DOHH2 (cell line): ENCODE measurements around the gene RAX2.
"Not testable (repeated sequence)": the region's sequence is repeated elsewhere in the genome, so short reads cannot be mapped to it uniquely, and the experiment has no call there.

Experiments
- CTCF ChIP-seq: fragments of 200-600 bp; sonication (generic); IDR thresholded peaks from one replicate; pipeline ENCODE4 v1.5.1; 2014; ENCODE audit warnings: antibody characterized with exemption, mild to moderate bottlenecking, low read depth, low read length; ENCODE audit not compliant: poor library complexity, severe bottlenecking
- EZH2phosphoT487 ChIP-seq: fragments of 200-600 bp; sonication (generic); IDR thresholded peaks from 2 replicates; pipeline ENCODE4 v1.6.1; 2017; ENCODE audit warnings: borderline replicate concordance, mild to moderate bottlenecking, antibody characterized with exemption, low read length, moderate library complexity, mixed read lengths

- not testable (repeated sequence) for TF ChIP-seq CTCF, EZH2phosphoT487
These were observed 44.1 kb upstream of the RAX2 start for GRCh38 chr19:3816148-3816547.
